SK-N-SH (cell line): Measurements from ENCODE around the gene CARD6. TPM values are rescaled to one million over a fixed set of nuclear protein-coding genes. Genes with fewer than 3 reads are reported as not detected.
"Not testable (repeated sequence)": the region's sequence is repeated elsewhere in the genome, so short reads cannot be mapped to it uniquely, and the experiment has no call there.

ENCODE experiments used
- CTCF ChIA-PET: fragments of 300-600, 350-600 bp; formaldehyde crosslinking; extraction: SDS; loops from one replicate; lab custom pipeline; 2021; lab: Yijun Ruan, JAX
- POLR2A ChIA-PET: fragments of 350-600 bp; sonication (Branson Sonifier 250); formaldehyde crosslinking; extraction: SDS; loops from one replicate; lab custom pipeline; 2020; ENCODE audit warnings: antibody characterized with exemption, inconsistent platforms; lab: Yijun Ruan, JAX
- DNase-seq: peaks from one replicate; pipeline ENCODE4 v3.0.0; 2012
- H2AFZ ChIP-seq: fragments of 200-600 bp; sonication (generic); 2 replicates; pipeline ENCODE4 v1.8.1; 2016; ENCODE audit warnings: antibody characterized with exemption, mild to moderate bottlenecking, low read depth
- H3F3A ChIP-seq: fragments of 200-600 bp; sonication (generic); replicated peaks from 2 replicates; pipeline ENCODE3; 2016; ENCODE audit warnings: antibody characterized with exemption, mild to moderate bottlenecking; ENCODE audit not compliant: insufficient read depth
- H3K27ac ChIP-seq, 2 experiments: fragments of 200-500 bp in 1 of 2; fragments of 200-600 bp in 1 of 2; sonication (Bioruptor generic) in 1 of 2; sonication (generic), shearing (Covaris generic) in 1 of 2; 2 replicates each; pipeline versions ENCODE4 v1.5.1 to v1.6.1; 2014 to 2016; ENCODE audit warnings: low read depth in 2 of 2, inconsistent platforms in 1 of 2, low read length in 1 of 2, mild to moderate bottlenecking in 1 of 2, mixed read lengths in 1 of 2
- H3K27me3 ChIP-seq: fragments of 200-600 bp; sonication (generic), shearing (Covaris generic); 2 replicates; pipeline ENCODE4 v1.6.1; 2016; ENCODE audit warnings: mixed run types; ENCODE audit not compliant: insufficient read depth
- H3K36me3 ChIP-seq, 2 experiments: fragments of 200-500 bp in 1 of 2; fragments of 200-600 bp in 1 of 2; sonication (Bioruptor generic) in 1 of 2; sonication (generic) in 1 of 2; replicated peaks in 1 of 2; 2 replicates each; pipeline versions ENCODE3 to v1.5.1; 2014 to 2016; ENCODE audit warnings: low read length in 1 of 2, mild to moderate bottlenecking in 1 of 2; ENCODE audit not compliant: insufficient read depth in 2 of 2, control insufficient read depth in 1 of 2
- H3K4me1 ChIP-seq, 2 experiments: fragments of 200-500 bp in 1 of 2; fragments of 200-600 bp in 1 of 2; sonication (Bioruptor generic) in 1 of 2; sonication (generic), shearing (Covaris generic) in 1 of 2; 2 replicates each; pipeline versions ENCODE4 v1.5.1 to v1.6.1; 2014 to 2016; ENCODE audit warnings: low read depth in 1 of 2, low read length in 1 of 2, mixed run types in 1 of 2; ENCODE audit not compliant: insufficient read depth in 2 of 2, control insufficient read depth in 1 of 2
- H3K4me2 ChIP-seq: fragments of 200-600 bp; sonication (generic), shearing (Covaris generic); 2 replicates; pipeline ENCODE4 v1.6.1; 2017; ENCODE audit warnings: mixed run types
- H3K4me3 ChIP-seq, 2 experiments: fragments of 200-500 bp in 1 of 2; fragments of 200-600 bp in 1 of 2; sonication (Bioruptor generic) in 1 of 2; sonication (generic), shearing (Covaris generic) in 1 of 2; 2 replicates each; pipeline versions ENCODE4 v1.5.1 to v1.8.1; 2014 to 2016; ENCODE audit warnings: low read depth in 2 of 2, inconsistent platforms in 1 of 2, low read length in 1 of 2, mild to moderate bottlenecking in 1 of 2, mixed read lengths in 1 of 2, moderate library complexity in 1 of 2
- H3K79me2 ChIP-seq: fragments of 200-600 bp; sonication (generic); 2 replicates; pipeline ENCODE4 v1.8.1; 2017; ENCODE audit warnings: mild to moderate bottlenecking; ENCODE audit not compliant: insufficient read depth
- H3K9ac ChIP-seq: fragments of 200-600 bp; sonication (generic); 2 replicates; pipeline ENCODE4 v1.6.1; 2017; ENCODE audit warnings: mixed run types
- H3K9me2 ChIP-seq: fragments of 200-600 bp; sonication (generic); 2 replicates; pipeline ENCODE4 v1.6.1; 2017; ENCODE audit warnings: mixed run types
- H3K9me3 ChIP-seq: fragments of 200-600 bp; sonication (generic); 2 replicates; pipeline ENCODE4 v1.6.1; 2017; ENCODE audit warnings: mixed run types, mild to moderate bottlenecking, moderate library complexity
- H4K20me1 ChIP-seq: fragments of 200-600 bp; sonication (generic); 2 replicates; pipeline ENCODE4 v1.6.1; 2017; ENCODE audit warnings: mild to moderate bottlenecking, mixed run types; ENCODE audit not compliant: insufficient read depth
- FOXJ3 ChIP-seq: sonication (generic); formaldehyde crosslinking; IDR thresholded peaks from 2 replicates; pipeline ENCODE4 v1.5.1; 2020; ENCODE audit warnings: mild to moderate bottlenecking, missing genetic modification reagents
- GABPA ChIP-seq: IDR thresholded peaks from 2 replicates; pipeline ENCODE4 v1.4.0; 2012; ENCODE audit warnings: low read depth, mild to moderate bottlenecking
- WGBS: methylation state at CpG from one replicate; pipeline ENCODE4 v1.1.6; 2017; ENCODE audit warnings: low lambda C conversion rate; 5-methylcytosine and 5-hydroxymethylcytosine counted together
- polyA plus RNA-seq, 3 experiments: library from polyadenylated mRNA; depleted of rRNA; stranded (reverse); fragments of >200 nt; gene quantifications; 2 replicates each; pipeline ENCODE4 v1.2.3, GENCODE V29; 2012

Gene CARD6
- polyA plus RNA-seq, 1 of the 3 experiments (the other 2 are of a cell fraction) = 0.03 TPM

DNA sequence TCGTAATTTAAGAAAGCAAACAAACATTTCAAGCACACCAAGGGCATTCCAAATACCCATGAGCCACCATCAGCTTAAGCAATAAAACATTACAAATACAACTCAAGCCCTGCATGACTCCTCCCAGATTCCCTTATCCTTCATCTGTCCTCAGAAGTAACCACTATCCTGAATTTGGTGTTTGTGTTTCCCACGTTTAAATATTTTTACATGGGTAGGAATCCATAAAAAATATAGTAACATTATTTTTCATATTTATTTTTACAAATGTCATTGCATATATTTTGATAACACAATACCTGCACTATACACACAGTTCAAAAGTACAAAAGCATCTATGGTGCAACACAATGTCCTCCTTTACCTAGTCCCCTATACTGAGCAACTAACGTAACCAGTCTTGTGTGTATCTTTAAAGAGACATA is 49.4 kb upstream of the CARD6 start:
- peaks cover 100% of the 10 kb centered on the region for H3K79me2 ChIP-seq
- no peak for DNase-seq
- TF ChIP-seq FOXJ3 (no peak), GABPA (no peak)
- H3K27me3 ChIP-seq = no peaks in the 10 kb centered on the region
- H3K4me1 ChIP-seq = peaks cover 0 to 17% of the 10 kb centered on the region in 2 experiments; a peak in 2 of 4 replicates
- no peak overlapping the region for H2AFZ ChIP-seq
- H3K9ac ChIP-seq = no peak overlapping the region
- H3F3A ChIP-seq = no peaks in the 10 kb centered on the region
- H4K20me1 ChIP-seq = peaks cover 93% of the 10 kb centered on the region
- H3K27ac ChIP-seq = no peak overlapping the region
- no peaks in the 10 kb centered on the region for H3K9me2 ChIP-seq
- ChIA-PET CTCF (interaction anchor here (1.0 kb wide), 1 partner anchor 37 kb away, joined by 3 read pairs; no protein-coding TSS in a partner anchor), POLR2A (no interaction called here)
- no peak overlapping the region for H3K4me2 ChIP-seq
- H3K4me3 ChIP-seq = no peak overlapping the region
- 73% methylated on average over 3 of the region's 3 CpGs for WGBS
- peaks cover 5 to 15% of the 10 kb centered on the region in 2 experiments for H3K36me3 ChIP-seq
- no peaks in the 10 kb centered on the region for H3K9me3 ChIP-seq

DNA sequence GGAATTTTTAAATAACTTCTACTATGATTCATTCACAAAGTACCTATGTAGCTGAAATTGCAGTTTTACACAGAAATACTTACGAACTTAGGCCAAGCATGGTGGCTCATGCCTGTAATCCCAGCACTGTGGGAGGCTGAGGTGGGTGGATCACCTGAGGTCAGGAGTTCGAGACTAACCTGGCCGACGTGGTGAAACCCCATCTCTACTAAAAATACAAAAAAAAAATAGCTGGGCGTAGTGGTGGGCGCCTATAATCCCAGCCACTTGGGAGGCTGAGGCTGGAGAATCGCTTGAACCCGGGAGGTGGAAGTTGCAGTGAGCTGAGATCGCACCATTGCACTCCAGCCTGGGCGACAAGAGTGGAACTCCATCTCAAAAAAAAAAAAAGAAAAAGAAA is 48.5 kb upstream of the CARD6 start:
- H3K9me2 ChIP-seq, H3K27ac ChIP-seq, H2AFZ ChIP-seq, H3K27me3 ChIP-seq, H3F3A ChIP-seq, DNase-seq, H3K9me3 ChIP-seq, POLR2A ChIA-PET, H3K4me2 ChIP-seq, H3K4me3 ChIP-seq, H3K9ac ChIP-seq, CTCF ChIA-PET: not testable (repeated sequence)
- Histone ChIP-seq H3K79me2 (peaks cover 100% of the 10 kb centered on the region), H3K36me3 (peaks cover 5 to 15% of the 10 kb centered on the region in 2 experiments), H3K4me1 (peaks cover 0 to 17% of the 10 kb centered on the region in 2 experiments; a peak in 2 of 4 replicates), H4K20me1 (peaks cover 91% of the 10 kb centered on the region)
- WGBS = 95% methylated on average over 10 of the region's 10 CpGs

DNA sequence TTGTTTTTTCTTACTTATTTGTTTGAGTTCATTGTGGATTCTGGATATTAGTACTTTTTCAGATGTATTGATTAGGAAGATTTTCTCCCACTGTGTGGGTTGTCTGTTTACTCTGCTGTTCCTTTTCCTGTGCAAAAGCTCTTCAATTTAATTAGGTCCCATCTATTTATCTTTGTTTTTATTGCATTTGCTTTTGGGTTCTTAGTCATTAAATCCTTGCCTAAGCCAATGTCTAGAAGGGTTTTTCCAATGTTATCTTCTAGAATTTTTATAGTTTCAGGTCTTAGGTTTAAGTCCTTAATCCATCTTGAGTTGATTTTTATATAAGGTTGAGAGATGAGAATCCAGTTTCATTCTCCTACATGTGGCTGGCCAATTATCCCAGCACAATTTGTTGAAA is 46.8 kb upstream of the CARD6 start:
- POLR2A ChIA-PET, DNase-seq, H3K9me3 ChIP-seq, H3K27ac ChIP-seq, H3K4me3 ChIP-seq, H3K4me2 ChIP-seq, H3K9me2 ChIP-seq, H3K36me3 ChIP-seq, H2AFZ ChIP-seq, CTCF ChIA-PET, H3K9ac ChIP-seq, H3K27me3 ChIP-seq: not testable (repeated sequence)
- Histone ChIP-seq H3K4me1 (peaks cover 0 to 17% of the 10 kb centered on the region in 2 experiments; a peak in 2 of 4 replicates), H3F3A (peaks cover 16% of the 10 kb centered on the region), H3K79me2 (peaks cover 90% of the 10 kb centered on the region), H4K20me1 (peaks cover 75% of the 10 kb centered on the region)

DNA sequence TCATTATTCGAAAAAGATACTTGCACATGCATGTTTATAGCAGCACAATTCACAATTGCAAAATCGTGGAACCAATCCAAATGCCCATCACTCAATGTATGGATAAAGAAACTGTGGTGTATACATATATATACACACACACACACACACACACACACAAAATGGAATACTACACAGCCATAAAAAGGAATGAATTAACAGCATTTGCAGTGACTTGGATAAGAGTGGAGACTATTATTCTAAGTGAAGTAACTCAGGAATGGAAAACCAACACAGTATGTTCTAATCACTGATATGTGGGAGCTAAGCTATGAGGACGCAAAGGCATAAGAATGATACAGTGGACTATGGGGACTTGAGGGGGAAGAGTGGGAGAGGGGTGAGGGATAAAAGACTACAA is 46.3 kb upstream of the CARD6 start:
- 96% methylated on average over 3 of the region's 3 CpGs for WGBS
- H2AFZ ChIP-seq, CTCF ChIA-PET, H3K27ac ChIP-seq, H3K4me3 ChIP-seq, H3K4me2 ChIP-seq, H3K9me2 ChIP-seq, H3K36me3 ChIP-seq, DNase-seq, H3K9ac ChIP-seq, H3K9me3 ChIP-seq, POLR2A ChIA-PET, H3K27me3 ChIP-seq: not testable (repeated sequence)
- Histone ChIP-seq H3K79me2 (peaks cover 85% of the 10 kb centered on the region), H4K20me1 (peaks cover 72% of the 10 kb centered on the region), H3K4me1 (peaks cover 4 to 17% of the 10 kb centered on the region in 2 experiments; a peak in 3 of 4 replicates), H3F3A (peaks cover 22% of the 10 kb centered on the region)
